HL-60/S4 treated with phorbol 12-myristate 13-acetate at 8.2 ng/mL for 4 days and 3 days (cell line): ENCODE data around the gene DRC3.
"Not testable (repeated sequence)": the region's sequence is repeated elsewhere in the genome, so short reads cannot be mapped to it uniquely, and the experiment has no call there.

Experiments used
- in situ Hi-C: fragments of 300-500 bp; cut with MboI; formaldehyde crosslinking; loops from 2 replicates; pipeline ENCODE4 v1.15.0; 2022; ENCODE audit warnings: low sequenced_read_pairs

Gene DRC3

GRCh38 chr17:17990282-17990681 lies 17.6 kb downstream of the DRC3 start:
- in situ Hi-C loops = no loop called here

GRCh38 chr17:17993366-17993765 lies 20.7 kb downstream of the DRC3 start:
- in situ Hi-C loops = no loop called here

GRCh38 chr17:17993852-17994251 lies 21.2 kb downstream of the DRC3 start:
- in situ Hi-C loops = no loop called here

GRCh38 chr17:17994271-17995069 lies 21.8 kb downstream of the DRC3 start:
- in situ Hi-C loops = no loop called here

- in situ Hi-C loops = not testable (repeated sequence)
These were observed 23.2 kb downstream of the DRC3 start for GRCh38 chr17:17995887-17996286.

GRCh38 chr17:17998934-17999333 lies 26.3 kb downstream of the DRC3 start:
- in situ Hi-C loops = no loop called here

GRCh38 chr17:17999364-18000029 lies 26.8 kb downstream of the DRC3 start:
- in situ Hi-C loops = no loop called here

GRCh38 chr17:18000030-18000408 lies 27.4 kb downstream of the DRC3 start:
- in situ Hi-C loops = no loop called here

GRCh38 chr17:18002171-18002570 lies 29.5 kb downstream of the DRC3 start:
- in situ Hi-C loops = no loop called here

- in situ Hi-C loops = no loop called here
These were observed 31.7 kb downstream of the DRC3 start for GRCh38 chr17:18004345-18004744.

GRCh38 chr17:18004884-18005305 lies 32.2 kb downstream of the DRC3 start:
- in situ Hi-C loops = no loop called here

GRCh38 chr17:18005496-18005895 lies 32.8 kb downstream of the DRC3 start:
- in situ Hi-C loops = no loop called here

GRCh38 chr17:18006495-18007239 lies 34.0 kb downstream of the DRC3 start:
- in situ Hi-C loops = no loop called here

- in situ Hi-C loops = no loop called here
These were observed 36.0 kb downstream of the DRC3 start for GRCh38 chr17:18008496-18009268.

- in situ Hi-C loops = no loop called here
These were observed 37.2 kb downstream of the DRC3 start for GRCh38 chr17:18009609-18010420.

- in situ Hi-C loops = no loop called here
These were observed 38.6 kb downstream of the DRC3 start for GRCh38 chr17:18011286-18011685.

GRCh38 chr17:18014006-18014405 lies 41.3 kb downstream of the DRC3 start:
- in situ Hi-C loops = no loop called here

GRCh38 chr17:18015593-18015992 lies 42.9 kb downstream of the DRC3 start:
- in situ Hi-C loops = no loop called here

GRCh38 chr17:18016426-18016825 lies 43.8 kb downstream of the DRC3 start:
- in situ Hi-C loops = no loop called here

- in situ Hi-C loops = no loop called here
These were observed 45.3 kb downstream of the DRC3 start for GRCh38 chr17:18017958-18018357.
